ENCODE results near the gene KRTAP20-1.

The KRTAP20-1 gene

GRCh38 chr21:30592140-30592539 lies 24.1 kb upstream of the KRTAP20-1 start, which contains the start of gene KRTAP6-3:
KRTAP6-3 (plus strand) TSS chr21:30592440; CDS start chr21:30592446, 6 bp downstream.
- H3K4me3 ChIP-seq (replicated peaks; ENCODE audit: insufficient read depth, low read length), result no peak within 1 kb of the TSS
- no peak for DNase-seq (ENCODE audit: low read depth in 1 of 2, low spot score in 1 of 2)
- no peaks in the 10 kb centered on the region for H3K27me3 ChIP-seq (ENCODE audit: insufficient read depth, poor library complexity, severe bottlenecking)
- TF ChIP-seq POLR2AphosphoS5 (IDR thresholded peaks at IDR 0.05; ENCODE audit: low read depth) (no peak), SPI1 (IDR thresholded peaks at IDR 0.05; ENCODE audit: borderline replicate concordance, low read depth) (no peak), REST (IDR thresholded peaks at IDR 0.05; ENCODE audit: insufficient replicate concordance, low read depth) (no peak), CTCF (IDR thresholded peaks at IDR 0.05; ENCODE audit: insufficient read depth, low read length) (no peak), GABPA (IDR thresholded peaks at IDR 0.05; ENCODE audit: low read depth) (no peak)
- no peak within 1 kb of the TSS for H3K27ac ChIP-seq (replicated peaks)

GRCh38 chr21:30598802-30599201 lies 17.4 kb upstream of the KRTAP20-1 start, which contains the start of gene KRTAP6-2:
KRTAP6-2 (minus strand) TSS chr21:30598902; CDS start chr21:30598874, 28 bp downstream.
- DNase-seq (ENCODE audit: low read depth in 1 of 2, low spot score in 1 of 2), result no peak
- no peak for TF ChIP-seq POLR2AphosphoS5 (IDR thresholded peaks at IDR 0.05; ENCODE audit: low read depth)
- no peak for TF ChIP-seq REST (IDR thresholded peaks at IDR 0.05; ENCODE audit: insufficient replicate concordance, low read depth)
- no peak for TF ChIP-seq GABPA (IDR thresholded peaks at IDR 0.05; ENCODE audit: low read depth)
- TF ChIP-seq CTCF (IDR thresholded peaks at IDR 0.05; ENCODE audit: insufficient read depth, low read length), result no peak
- no peak for TF ChIP-seq SPI1 (IDR thresholded peaks at IDR 0.05; ENCODE audit: borderline replicate concordance, low read depth)
- no peak within 1 kb of the TSS for H3K4me3 ChIP-seq (replicated peaks; ENCODE audit: insufficient read depth, low read length)
- H3K27me3 ChIP-seq (ENCODE audit: insufficient read depth, poor library complexity, severe bottlenecking), result no peaks in the 10 kb centered on the region
- H3K27ac ChIP-seq (replicated peaks), result no peak within 1 kb of the TSS

GRCh38 chr21:30600787-30601186 lies 15.4 kb upstream of the KRTAP20-1 start, which contains the start of gene KRTAP22-1:
KRTAP22-1 (plus strand) TSS chr21:30601087.
- TF ChIP-seq GABPA (IDR thresholded peaks at IDR 0.05; ENCODE audit: low read depth) (no peak), SPI1 (IDR thresholded peaks at IDR 0.05; ENCODE audit: borderline replicate concordance, low read depth) (no peak)
- no peak within 1 kb of the TSS for H3K4me3 ChIP-seq (replicated peaks; ENCODE audit: insufficient read depth, low read length)
- H3K27me3 ChIP-seq (ENCODE audit: insufficient read depth, poor library complexity, severe bottlenecking), result no peaks in the 10 kb centered on the region
- no peak for DNase-seq (ENCODE audit: low read depth in 1 of 2, low spot score in 1 of 2)
- no peak within 1 kb of the TSS for H3K27ac ChIP-seq (replicated peaks)

GRCh38 chr21:30605968-30606367 lies 10.3 kb upstream of the KRTAP20-1 start:
- H3K27me3 ChIP-seq (ENCODE audit: insufficient read depth, poor library complexity, severe bottlenecking), result no peaks in the 10 kb centered on the region
- TF ChIP-seq POLR2AphosphoS5 (IDR thresholded peaks at IDR 0.05; ENCODE audit: low read depth) (no peak), CTCF (IDR thresholded peaks at IDR 0.05; ENCODE audit: insufficient read depth, low read length) (no peak), GABPA (IDR thresholded peaks at IDR 0.05; ENCODE audit: low read depth) (no peak)
- no peak for DNase-seq (ENCODE audit: low read depth in 1 of 2, low spot score in 1 of 2)
- no peak overlapping the region for H3K27ac ChIP-seq (replicated peaks)
- no peak overlapping the region for H3K4me3 ChIP-seq (replicated peaks; ENCODE audit: insufficient read depth, low read length)

All from HL-60 (cell line).